ENCODE results near the gene RPS6KB1. TPM values are rescaled to one million over a fixed set of nuclear protein-coding genes. Genes with fewer than 3 reads are reported as not detected.

The RPS6KB1 gene
- total RNA-seq, 1 donor from 2014 or later: 36.3 TPM

Small RNA genes within 50 kb of the gene (small RNA-seq; reads per million reads assigned to genes)
- gene RNU6-450P (not detected), gene RPS29P21 (not detected)

Other genes with a start within 250 kb of the RPS6KB1 start
- 18.8 TPM for gene PTRH2, start 185.7 kb upstream of the RPS6KB1 start, total RNA-seq
- gene VMP1, start 185.5 kb upstream of the RPS6KB1 start, total RNA-seq: 241 TPM
- 11.0 TPM for gene TUBD1, start 178 bp upstream of the RPS6KB1 start, total RNA-seq
- 15.5 TPM for gene RNFT1, start 71.6 kb downstream of the RPS6KB1 start, total RNA-seq
- 13.5 TPM for gene HEATR6, start 185.8 kb downstream of the RPS6KB1 start, total RNA-seq

Data from frontal cortex (tissue), 1 donor.